Measurements from ENCODE around the gene ELP5. TPM values are rescaled to one million over a fixed set of nuclear protein-coding genes. Genes with fewer than 3 reads are reported as not detected.

The ELP5 gene
- total RNA-seq, 4 donors from 2014 or later, result 10.8 to 20.6 (median 17.1) TPM

DNA sequence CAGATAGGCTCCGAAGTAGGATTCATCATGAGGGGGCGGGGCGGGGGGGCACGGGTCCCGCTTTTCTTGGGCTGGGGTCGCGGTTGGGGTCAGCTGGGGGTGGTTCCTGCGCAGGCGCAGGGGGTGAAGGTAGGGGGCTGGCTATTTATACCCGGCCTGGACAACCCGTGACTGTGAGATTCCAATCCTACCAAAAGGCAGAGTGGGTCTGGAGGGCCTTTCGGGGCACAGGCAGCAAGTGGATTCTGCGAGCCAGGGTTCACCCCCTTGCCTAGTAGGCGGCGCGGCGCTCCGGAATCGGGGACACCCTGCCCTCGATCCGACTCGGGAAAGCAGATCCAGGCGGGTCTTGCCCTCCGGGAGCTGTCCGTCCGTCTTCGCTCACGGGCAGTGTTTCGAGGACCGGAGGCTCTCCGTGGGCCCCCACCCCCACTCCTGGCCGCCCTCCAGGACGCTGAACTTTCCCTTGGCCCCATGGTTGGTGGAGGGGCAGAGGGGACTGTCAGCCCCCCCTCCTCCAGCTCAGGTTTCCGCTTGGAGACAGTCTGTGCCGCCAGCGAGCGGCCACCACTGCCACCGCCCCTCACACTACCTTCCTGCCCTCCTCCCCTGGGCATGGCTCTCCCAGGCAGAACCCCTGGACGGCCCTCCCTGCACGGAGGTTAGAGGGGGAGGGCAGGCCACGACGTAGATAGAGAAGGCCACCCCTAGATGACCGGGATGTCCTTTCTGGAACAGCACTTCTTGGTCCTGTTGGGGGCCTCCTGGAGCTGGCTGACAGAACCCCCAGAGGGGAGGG is 30.1 kb downstream of the ELP5 start:
- intact Hi-C loops (cut with DNase I; ENCODE audit: low total_unique reads), result loop anchor here (2.0 kb wide), 1 partner anchor 61 kb away; no protein-coding TSS in a partner anchor

DNA sequence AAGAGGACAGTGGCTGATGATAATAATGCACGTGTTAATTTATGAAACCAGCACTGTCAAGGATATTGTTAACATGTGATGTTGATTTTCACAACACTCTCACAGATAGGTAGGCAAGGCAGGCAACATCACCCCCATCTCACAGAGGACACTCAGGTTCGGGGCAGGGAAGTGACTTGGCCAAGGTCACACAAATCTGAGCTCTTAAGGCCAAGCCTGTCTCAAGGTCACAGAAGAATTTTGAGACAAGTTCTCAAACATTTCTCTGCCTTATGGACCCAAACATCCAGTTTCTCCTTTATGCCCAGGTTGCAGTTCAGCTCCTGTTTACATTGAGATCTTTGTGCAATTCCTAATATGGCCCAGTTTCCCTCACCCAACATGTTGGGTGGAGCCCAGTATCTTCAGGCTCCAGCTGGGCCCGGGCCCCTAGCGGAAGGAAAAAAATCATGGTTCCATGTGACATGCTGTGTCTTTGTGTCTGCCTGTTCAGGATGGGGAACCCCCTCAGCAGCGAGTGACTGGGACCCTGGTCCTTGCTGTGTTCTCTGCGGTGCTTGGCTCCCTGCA is 30.8 kb downstream of the ELP5 start:
- intact Hi-C loops (cut with DNase I; ENCODE audit: low total_unique reads), result no loop called here
- DNase-seq (ENCODE audit: low spot score in 2 of 2), result no peak
- no peak overlapping the region for H3K4me3 ChIP-seq (ENCODE audit: low read depth, poor library complexity, severe bottlenecking)
- TF ChIP-seq POLR2A (IDR thresholded peaks at IDR 0.05), result no peak
- TF ChIP-seq, protein P1, sequence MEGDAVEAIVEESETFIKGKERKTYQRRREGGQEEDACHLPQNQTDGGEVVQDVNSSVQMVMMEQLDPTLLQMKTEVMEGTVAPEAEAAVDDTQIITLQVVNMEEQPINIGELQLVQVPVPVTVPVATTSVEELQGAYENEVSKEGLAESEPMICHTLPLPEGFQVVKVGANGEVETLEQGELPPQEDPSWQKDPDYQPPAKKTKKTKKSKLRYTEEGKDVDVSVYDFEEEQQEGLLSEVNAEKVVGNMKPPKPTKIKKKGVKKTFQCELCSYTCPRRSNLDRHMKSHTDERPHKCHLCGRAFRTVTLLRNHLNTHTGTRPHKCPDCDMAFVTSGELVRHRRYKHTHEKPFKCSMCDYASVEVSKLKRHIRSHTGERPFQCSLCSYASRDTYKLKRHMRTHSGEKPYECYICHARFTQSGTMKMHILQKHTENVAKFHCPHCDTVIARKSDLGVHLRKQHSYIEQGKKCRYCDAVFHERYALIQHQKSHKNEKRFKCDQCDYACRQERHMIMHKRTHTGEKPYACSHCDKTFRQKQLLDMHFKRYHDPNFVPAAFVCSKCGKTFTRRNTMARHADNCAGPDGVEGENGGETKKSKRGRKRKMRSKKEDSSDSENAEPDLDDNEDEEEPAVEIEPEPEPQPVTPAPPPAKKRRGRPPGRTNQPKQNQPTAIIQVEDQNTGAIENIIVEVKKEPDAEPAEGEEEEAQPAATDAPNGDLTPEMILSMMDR (IDR thresholded peaks at IDR 0.05), result no peak
- WGBS, 2 donors, result 39 to 40% methylated on average over 6 of the region's 6 CpGs

More for the DNA sequence above, 30.1 kb downstream of the ELP5 start:
- TF ChIP-seq, protein P1 (IDR thresholded peaks at IDR 0.05), result no peak
- TF ChIP-seq POLR2A (IDR thresholded peaks at IDR 0.05), result no peak
- peak in 1 of 2 donors; percentile 89 for DNase-seq (ENCODE audit: low spot score in 2 of 2)
- 7 to 8% methylated on average over 24 to 37 of the region's 43 CpGs for WGBS, 2 donors
- H3K4me3 ChIP-seq (ENCODE audit: low read depth, poor library complexity, severe bottlenecking), result peak overlapping the region; percentile 29

DNA sequence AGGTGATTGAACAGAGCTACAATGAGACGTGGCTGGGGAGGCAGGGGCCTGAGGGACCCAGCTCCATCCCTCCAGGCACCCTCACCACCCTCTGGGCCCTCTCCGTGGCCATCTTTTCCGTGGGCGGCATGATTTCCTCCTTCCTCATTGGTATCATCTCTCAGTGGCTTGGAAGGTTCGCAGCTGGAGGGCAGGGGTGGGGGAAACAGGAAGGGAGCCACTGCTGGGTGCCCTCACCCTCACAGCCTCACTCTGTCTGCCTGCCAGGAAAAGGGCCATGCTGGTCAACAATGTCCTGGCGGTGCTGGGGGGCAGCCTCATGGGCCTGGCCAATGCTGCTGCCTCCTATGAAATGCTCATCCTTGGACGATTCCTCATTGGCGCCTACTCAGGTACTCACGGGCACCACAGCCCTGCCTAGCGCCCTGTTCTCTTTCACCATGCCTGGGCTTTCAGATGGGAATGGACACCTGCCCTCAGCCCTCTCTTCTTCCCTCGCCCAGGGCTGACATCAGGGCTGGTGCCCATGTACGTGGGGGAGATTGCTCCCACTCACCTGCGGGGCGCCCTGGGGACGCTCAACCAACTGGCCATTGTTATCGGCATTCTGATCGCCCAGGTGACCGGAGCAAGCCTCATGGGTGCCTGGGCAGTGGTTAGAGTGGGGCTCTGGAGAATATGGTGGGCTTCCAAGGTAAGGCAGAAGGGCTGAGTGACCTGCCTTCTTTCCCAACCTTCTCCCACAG is 31.6 kb downstream of the ELP5 start:
- intact Hi-C loops (cut with DNase I; ENCODE audit: low total_unique reads), result no loop called here
- no peak for DNase-seq (ENCODE audit: low spot score in 2 of 2)
- 81 to 87% methylated on average over 18 of the region's 18 CpGs for WGBS, 2 donors
- no peak overlapping the region for H3K4me3 ChIP-seq (ENCODE audit: low read depth, poor library complexity, severe bottlenecking)
- TF ChIP-seq, protein P1 (IDR thresholded peaks at IDR 0.05), result no peak
- TF ChIP-seq POLR2A (IDR thresholded peaks at IDR 0.05), result no peak

DNA sequence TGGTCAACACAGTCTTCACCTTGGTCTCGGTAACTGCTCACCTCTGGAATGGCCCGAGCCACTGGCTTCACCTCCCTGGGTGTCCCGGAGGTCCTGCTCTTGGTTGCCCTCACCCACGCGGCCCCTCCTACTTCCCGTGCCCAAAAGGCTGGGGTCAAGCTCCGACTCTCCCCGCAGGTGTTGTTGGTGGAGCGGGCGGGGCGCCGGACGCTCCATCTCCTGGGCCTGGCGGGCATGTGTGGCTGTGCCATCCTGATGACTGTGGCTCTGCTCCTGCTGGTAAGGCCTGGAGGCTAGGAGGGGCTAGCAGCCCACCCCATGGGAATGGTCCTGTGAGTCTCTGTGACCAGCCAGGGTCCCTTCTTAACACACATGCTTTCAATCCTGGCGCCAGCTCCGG is 32.9 kb downstream of the ELP5 start:
- no peak for DNase-seq (ENCODE audit: low spot score in 2 of 2)
- intact Hi-C loops (cut with DNase I; ENCODE audit: low total_unique reads), result no loop called here
- 91 to 95% methylated on average over 9 to 16 of the region's 16 CpGs for WGBS, 2 donors
- TF ChIP-seq, protein P1 (IDR thresholded peaks at IDR 0.05), result no peak
- no peak for TF ChIP-seq POLR2A (IDR thresholded peaks at IDR 0.05)
- no peak overlapping the region for H3K4me3 ChIP-seq (ENCODE audit: low read depth, poor library complexity, severe bottlenecking)

DNA sequence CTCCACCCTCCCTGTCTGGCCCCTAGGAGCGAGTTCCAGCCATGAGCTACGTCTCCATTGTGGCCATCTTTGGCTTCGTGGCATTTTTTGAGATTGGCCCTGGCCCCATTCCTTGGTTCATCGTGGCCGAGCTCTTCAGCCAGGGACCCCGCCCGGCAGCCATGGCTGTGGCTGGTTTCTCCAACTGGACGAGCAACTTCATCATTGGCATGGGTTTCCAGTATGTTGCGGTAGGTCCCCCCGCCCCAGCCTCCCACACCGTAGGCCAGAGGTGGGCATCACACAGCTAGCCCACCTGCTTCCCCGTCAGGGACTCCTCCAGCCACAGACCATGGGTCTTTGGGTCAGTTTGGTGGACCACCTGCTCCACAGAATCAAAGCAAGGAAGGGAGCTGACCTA is 33.7 kb downstream of the ELP5 start:
- 86 to 89% methylated on average over 12 of the region's 12 CpGs for WGBS, 2 donors
- TF ChIP-seq POLR2A (IDR thresholded peaks at IDR 0.05), result no peak
- H3K4me3 ChIP-seq (ENCODE audit: low read depth, poor library complexity, severe bottlenecking), result no peak overlapping the region
- intact Hi-C loops (cut with DNase I; ENCODE audit: low total_unique reads), result no loop called here
- DNase-seq (ENCODE audit: low spot score in 2 of 2), result no peak
